HUES48 (cell line): ENCODE measurements around the gene ALDOB.
A peak's percentile ranks its signal among the peaks of the same experiment; 100 is the strongest.

Source experiments
- H3K27ac ChIP-seq: one replicate; pipeline ENCODE4 v1.7.0; 2013; ENCODE audit warnings: low read depth, low read length, inconsistent platforms
- H3K27me3 ChIP-seq: 2 replicates; pipeline ENCODE4 v1.6.1; 2013; ENCODE audit warnings: mild to moderate bottlenecking, low read length; ENCODE audit not compliant: control insufficient read depth, insufficient read depth
- H3K36me3 ChIP-seq: 2 replicates; pipeline ENCODE4 v1.6.1; 2013; ENCODE audit warnings: low read length; ENCODE audit not compliant: control insufficient read depth, insufficient read depth
- H3K4me1 ChIP-seq: 2 replicates; pipeline ENCODE4 v1.6.1; 2013; ENCODE audit warnings: mild to moderate bottlenecking, low read length; ENCODE audit not compliant: control insufficient read depth, insufficient read depth
- H3K4me3 ChIP-seq: 2 replicates; pipeline ENCODE4 v1.5.1; 2013; ENCODE audit warnings: mild to moderate bottlenecking, low read depth, low read length
- H3K9ac ChIP-seq: 2 replicates; pipeline ENCODE4 v1.6.1; 2013; ENCODE audit warnings: mild to moderate bottlenecking, low read depth, low read length, moderate library complexity
- H3K9me3 ChIP-seq: 2 replicates; pipeline ENCODE4 v1.6.1; 2013; ENCODE audit warnings: low read length; ENCODE audit not compliant: control insufficient read depth, insufficient read depth

The ALDOB gene

DNA sequence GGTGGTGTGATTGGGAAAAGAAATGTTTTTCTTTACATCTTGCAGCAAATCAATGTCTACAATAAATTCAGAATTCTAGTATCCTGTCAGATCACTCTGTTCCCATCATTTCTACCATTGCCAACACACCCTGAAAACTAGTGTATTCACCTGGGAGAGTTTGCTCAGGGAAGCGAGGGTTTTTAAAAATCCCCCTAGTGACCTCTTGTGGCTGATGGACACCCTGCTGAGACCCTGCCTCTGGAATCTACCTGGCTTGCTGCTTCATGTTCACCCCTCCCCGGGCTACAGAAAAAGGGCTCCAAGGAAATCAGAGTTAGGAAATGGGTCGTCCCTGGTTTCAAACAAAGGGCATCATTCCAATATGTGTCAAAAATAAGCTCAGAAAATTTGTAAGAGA lies 21.4 kb upstream of the ALDOB start:
- Histone ChIP-seq H3K4me3 (no peak overlapping the region), H3K4me1 (peaks cover 25% of the 10 kb centered on the region), H3K27ac (no peak overlapping the region), H3K36me3 (no peaks in the 10 kb centered on the region), H3K9ac (no peak overlapping the region), H3K9me3 (no peaks in the 10 kb centered on the region), H3K27me3 (no peaks in the 10 kb centered on the region)

DNA sequence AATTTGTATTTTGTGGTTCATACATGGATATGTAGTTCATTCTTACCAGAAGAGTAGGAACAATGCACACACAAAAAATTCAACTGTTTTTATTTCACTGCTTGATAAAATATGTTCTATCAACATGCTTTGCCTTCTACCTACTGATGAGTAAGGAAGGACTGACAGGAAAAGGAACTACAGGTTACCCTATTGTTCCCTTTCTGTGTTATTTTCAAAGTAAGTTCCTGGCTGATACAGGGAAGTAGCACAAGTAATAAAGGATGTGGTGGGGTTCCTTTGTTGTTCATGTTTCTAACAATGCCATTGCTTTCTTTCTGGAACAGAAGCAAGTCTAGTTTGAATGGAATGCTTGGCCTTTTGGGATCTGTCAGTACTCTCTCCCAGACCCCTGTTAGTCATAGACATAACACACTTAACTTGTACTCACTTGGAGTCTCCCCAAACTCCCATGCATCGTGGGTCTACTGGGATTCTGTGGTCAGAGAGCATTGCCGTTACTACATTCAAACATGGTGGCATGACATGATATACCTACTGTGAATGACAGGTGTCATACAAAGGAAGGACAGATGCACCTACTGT lies 20.2 kb upstream of the ALDOB start:
- Histone ChIP-seq H3K27ac (no peak overlapping the region), H3K9me3 (no peaks in the 10 kb centered on the region), H3K27me3 (no peaks in the 10 kb centered on the region), H3K36me3 (no peaks in the 10 kb centered on the region), H3K4me1 (peaks cover 22% of the 10 kb centered on the region), H3K9ac (no peak overlapping the region), H3K4me3 (no peak overlapping the region)

DNA sequence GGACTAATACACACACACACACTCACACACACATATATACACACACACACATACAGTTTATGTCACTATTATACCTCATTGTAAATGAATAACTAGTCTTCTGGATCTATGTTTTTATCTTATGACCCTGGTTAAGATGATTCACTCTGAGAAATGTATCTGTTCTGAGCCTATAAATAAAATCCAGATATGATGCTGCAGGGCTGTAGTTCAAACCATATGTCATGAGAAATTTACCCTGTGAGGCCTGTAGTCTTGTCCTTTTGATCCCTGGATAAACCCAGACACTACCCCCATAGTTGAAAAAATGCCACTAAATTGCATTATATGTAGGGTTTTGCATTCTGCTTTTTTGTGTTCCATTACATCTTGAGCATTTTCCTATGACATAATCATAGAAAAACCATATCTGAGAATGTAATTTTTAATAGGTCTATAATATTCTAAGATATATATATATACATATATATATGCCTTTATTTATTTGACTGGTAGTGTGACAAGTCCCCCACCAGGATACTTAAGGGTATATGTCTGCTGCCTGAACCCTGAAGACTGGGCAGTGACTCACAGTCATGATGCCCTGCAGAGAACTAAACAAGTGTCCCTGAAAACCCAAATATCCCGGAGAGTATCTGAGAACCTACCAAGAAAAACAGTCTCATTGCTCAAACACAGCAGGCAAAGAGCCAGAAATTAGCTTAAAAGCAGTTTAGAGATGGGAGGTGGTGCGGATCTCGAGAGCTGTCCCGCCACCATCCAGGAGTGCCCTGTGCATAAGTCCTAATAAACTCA lies 18.4 kb upstream of the ALDOB start:
- Histone ChIP-seq H3K36me3 (no peaks in the 10 kb centered on the region), H3K9ac (no peak overlapping the region), H3K9me3 (no peaks in the 10 kb centered on the region), H3K4me1 (peaks cover 19% of the 10 kb centered on the region), H3K27ac (no peak overlapping the region), H3K4me3 (no peak overlapping the region), H3K27me3 (no peaks in the 10 kb centered on the region)

DNA sequence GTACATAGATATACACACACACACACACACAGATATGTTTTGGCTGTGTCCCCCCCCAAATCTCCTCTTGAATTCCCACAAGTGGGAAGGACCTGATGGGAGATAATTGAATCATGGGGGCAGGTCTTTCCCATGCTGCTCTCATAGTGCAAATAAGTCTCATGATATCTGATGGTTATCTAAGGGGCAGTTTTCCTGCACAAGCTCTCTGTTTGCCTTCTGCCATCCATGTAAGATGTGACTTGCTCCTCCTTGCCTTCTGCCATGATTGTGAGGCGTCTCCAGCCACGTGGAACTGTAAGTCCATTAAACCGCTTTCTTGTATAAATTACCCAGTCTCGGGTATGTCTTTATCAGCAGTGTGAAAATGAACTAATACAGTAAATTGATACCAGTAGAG lies 15.9 kb upstream of the ALDOB start:
- no peaks in the 10 kb centered on the region for H3K9me3 ChIP-seq
- H3K27me3 ChIP-seq: no peaks in the 10 kb centered on the region
- no peaks in the 10 kb centered on the region for H3K36me3 ChIP-seq
- H3K4me3 ChIP-seq: no peak overlapping the region
- peaks cover 4% of the 10 kb centered on the region; the same call in 1 of the 2 replicates for H3K4me1 ChIP-seq
- no peak overlapping the region for H3K9ac ChIP-seq
- no peak overlapping the region for H3K27ac ChIP-seq

DNA sequence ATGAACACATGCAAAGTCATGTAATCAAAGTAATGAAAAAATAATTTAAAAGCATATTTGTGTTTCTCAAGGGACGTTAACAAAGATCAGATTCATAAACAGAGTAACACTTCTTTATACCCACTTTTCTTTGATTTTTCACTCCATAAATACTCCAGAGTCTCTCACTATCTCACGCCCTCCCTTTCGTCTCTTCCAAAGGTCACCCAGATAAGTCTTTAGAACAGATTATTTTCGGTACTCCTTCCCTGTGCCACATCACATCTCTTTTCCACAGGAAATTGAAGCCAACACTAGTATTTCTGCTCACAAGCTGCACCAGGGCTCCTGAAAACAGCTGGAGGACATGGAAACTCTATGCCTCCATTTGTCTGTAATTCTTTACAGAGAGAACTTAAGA lies 15.4 kb upstream of the ALDOB start:
- no peaks in the 10 kb centered on the region for H3K27me3 ChIP-seq
- H3K9ac ChIP-seq: no peak overlapping the region
- H3K4me3 ChIP-seq: no peak overlapping the region
- no peaks in the 10 kb centered on the region for H3K4me1 ChIP-seq
- no peaks in the 10 kb centered on the region for H3K9me3 ChIP-seq
- H3K27ac ChIP-seq: no peak overlapping the region
- H3K36me3 ChIP-seq: no peaks in the 10 kb centered on the region

DNA sequence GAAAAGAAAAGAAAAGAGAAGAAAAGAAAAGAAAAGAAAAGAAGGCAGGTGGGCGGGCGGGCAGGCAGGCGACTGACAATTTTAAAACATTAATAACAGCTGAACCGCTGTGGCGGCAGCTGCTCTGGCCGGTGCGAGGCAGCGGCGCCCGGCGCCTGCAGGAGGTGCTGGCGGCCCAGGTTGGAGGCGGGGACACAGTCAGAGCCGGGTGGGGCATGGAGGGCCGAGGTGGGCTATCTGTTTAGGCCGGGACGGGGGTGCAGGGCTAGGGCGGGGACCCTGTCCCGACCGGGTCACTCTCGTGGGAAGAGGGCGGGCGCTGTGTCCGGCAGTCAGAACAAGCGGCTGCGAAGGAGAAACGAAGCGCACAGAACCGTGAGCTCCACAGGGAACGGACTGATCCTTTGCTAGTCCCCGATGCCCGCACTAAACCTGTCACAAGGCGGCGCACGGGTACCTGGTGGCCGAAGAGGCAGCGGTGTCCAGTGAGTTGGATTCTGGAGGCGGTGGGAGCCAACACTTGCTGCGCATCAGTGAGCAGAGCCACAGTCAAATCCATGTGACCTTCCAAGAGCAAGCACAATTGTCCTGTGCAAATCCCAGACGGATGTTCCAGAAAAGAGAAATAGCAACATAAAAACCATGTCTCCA lies 13.6 kb upstream of the ALDOB start:
- Histone ChIP-seq H3K27ac (peak overlapping the region; percentile 42), H3K4me1 (no peaks in the 10 kb centered on the region), H3K4me3 (peak overlapping the region; percentile 77), H3K9ac (peak overlapping the region; percentile 40; the same call in 1 of the 2 replicates), H3K9me3 (no peaks in the 10 kb centered on the region), H3K27me3 (no peaks in the 10 kb centered on the region), H3K36me3 (no peaks in the 10 kb centered on the region)

DNA sequence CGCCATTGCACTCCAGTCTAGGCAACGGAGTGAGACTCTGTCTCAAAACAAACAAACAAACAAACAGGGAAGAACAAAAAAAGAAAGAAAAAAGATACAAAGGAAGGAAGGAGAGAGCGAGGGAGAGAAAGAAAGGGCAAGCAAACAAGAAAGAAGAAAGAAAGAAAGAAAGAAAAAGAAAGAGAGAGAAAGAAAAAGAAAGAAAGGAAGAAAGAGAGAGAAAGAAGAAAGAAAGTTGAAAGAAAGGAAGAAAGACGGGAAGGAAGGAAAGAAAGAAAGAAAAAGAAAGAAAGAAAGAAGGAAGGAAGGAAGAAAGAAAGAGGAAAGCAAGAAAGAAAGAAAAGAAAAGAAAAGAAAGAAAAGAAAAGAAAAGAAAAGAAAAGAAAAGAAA lies 13.1 kb upstream of the ALDOB start:
- Histone ChIP-seq H3K9me3 (no peaks in the 10 kb centered on the region), H3K4me1 (no peaks in the 10 kb centered on the region), H3K4me3 (peak overlapping the region; percentile 77; the same call in 1 of the 2 replicates), H3K27ac (no peak overlapping the region), H3K27me3 (no peaks in the 10 kb centered on the region), H3K9ac (no peak overlapping the region), H3K36me3 (no peaks in the 10 kb centered on the region)

DNA sequence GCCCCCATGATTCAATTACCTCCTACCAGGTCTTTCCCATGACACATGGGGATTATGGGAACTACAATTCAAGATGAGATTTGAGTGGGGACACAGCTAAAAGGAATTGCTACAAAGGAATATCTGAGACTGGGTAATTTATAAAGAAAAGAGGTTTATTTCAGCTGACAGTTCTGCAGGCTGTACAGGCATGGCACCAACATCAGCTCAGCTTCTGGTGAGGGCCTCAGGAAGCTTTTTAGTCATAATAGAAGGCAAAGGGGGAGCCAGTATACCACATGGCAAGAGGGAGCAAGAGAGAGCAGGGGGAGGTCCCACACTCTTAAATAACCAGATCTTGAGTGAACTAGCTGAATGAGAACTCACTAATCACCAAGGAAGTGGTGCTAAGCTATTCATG lies 11.2 kb upstream of the ALDOB start:
- Histone ChIP-seq H3K9ac (no peak overlapping the region), H3K36me3 (no peaks in the 10 kb centered on the region), H3K9me3 (no peaks in the 10 kb centered on the region), H3K4me1 (no peaks in the 10 kb centered on the region), H3K4me3 (no peak overlapping the region), H3K27ac (no peak overlapping the region), H3K27me3 (no peaks in the 10 kb centered on the region)

DNA sequence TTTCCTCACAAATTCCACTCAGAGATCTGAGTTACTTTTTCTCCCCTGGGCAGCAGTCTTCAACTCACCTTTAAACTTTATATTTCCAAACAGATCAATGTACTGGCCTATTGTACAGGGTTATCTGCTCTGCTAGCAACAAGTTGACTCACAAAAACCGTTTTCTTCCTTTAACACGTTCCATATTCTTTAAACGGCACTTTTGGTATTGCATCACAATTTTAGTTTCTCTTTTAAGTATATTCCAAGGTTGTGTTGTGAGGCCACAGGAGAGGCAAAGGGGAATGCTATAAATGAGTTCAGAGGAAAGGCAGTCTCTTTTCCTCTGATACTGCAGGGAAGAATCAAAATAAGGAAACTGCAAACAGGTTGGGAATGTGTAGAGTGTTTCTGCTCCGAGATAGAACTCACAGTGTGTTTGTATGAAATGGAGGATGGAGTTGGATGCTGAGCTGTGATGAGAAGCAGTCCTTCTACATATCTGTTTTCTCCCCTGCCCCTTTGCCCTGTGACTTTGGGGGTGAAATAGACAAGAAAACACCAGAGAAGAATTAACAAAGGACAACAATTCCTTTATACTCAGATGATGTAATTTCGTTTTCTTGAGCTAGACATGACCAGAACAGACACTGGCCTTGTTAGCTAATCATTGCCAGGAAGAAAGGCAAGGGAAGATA lies 9.9 kb upstream of the ALDOB start:
- no peaks in the 10 kb centered on the region for H3K4me1 ChIP-seq
- H3K36me3 ChIP-seq: no peaks in the 10 kb centered on the region
- H3K27ac ChIP-seq: no peak overlapping the region
- H3K27me3 ChIP-seq: no peaks in the 10 kb centered on the region
- no peak overlapping the region for H3K4me3 ChIP-seq
- H3K9me3 ChIP-seq: no peaks in the 10 kb centered on the region
- H3K9ac ChIP-seq: no peak overlapping the region

DNA sequence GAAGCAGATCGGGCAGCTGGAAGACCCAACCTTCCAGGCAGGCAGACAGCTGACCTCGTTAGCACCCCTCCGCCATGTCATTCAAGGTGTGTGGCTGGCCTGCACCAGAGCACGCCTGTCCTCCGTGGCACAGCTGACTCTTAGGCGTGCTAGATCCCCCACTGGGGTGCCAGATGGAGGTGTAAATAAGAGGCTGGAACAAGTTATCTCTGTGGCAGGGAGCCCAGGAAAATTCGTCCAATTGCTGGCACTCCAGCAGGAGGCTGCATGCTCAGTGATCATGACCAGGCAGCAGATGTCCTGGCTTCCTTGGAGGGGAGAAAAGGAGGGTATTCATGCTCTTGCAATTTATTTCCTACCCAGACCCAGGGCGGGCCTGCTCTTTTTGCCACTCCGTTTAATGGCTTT lies 7.8 kb upstream of the ALDOB start:
- Histone ChIP-seq H3K9me3 (no peaks in the 10 kb centered on the region), H3K27me3 (no peaks in the 10 kb centered on the region), H3K27ac (no peak overlapping the region), H3K4me3 (no peak overlapping the region), H3K36me3 (no peaks in the 10 kb centered on the region), H3K9ac (no peak overlapping the region), H3K4me1 (no peaks in the 10 kb centered on the region)

DNA sequence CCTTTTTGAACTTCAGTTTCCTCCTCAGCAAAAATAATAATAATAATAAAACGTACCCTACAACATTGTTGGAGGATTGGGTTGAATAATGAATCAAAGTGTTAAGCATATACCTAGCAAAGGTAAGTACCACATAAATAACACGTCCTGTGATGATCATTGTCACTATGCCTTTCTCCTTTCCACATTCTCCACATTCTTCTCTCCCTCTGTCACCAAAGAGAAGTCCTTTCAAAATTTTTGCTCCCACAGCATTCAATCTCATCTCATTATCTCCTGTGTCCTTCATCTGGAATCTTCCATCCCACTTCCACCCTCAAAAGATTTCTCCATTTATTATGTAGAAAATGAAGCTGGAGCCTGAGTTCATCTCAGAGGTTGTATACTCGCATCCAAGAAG lies 7.2 kb upstream of the ALDOB start:
- Histone ChIP-seq H3K9ac (no peak overlapping the region), H3K4me1 (no peaks in the 10 kb centered on the region), H3K4me3 (no peak overlapping the region), H3K36me3 (no peaks in the 10 kb centered on the region), H3K9me3 (no peaks in the 10 kb centered on the region), H3K27ac (no peak overlapping the region), H3K27me3 (no peaks in the 10 kb centered on the region)
